Upper lobe of left lung (tissue), 4 donors: ENCODE measurements around the gene CHPF2.

Experiments
- EP300 ChIP-seq, 4 donors: sonication (generic); formaldehyde crosslinking; IDR thresholded peaks; one replicate each; pipeline ENCODE4 v1.5.1; 2017; ENCODE audit warnings: antibody characterized with exemption in 4 of 4, control low read depth in 2 of 4
- POLR2A ChIP-seq, 4 donors: fragments of 450-650 bp; IDR thresholded peaks; one replicate each; pipeline ENCODE4 v1.5.1; 2016 to 2017; ENCODE audit warnings: antibody characterized with exemption in 4 of 4, mild to moderate bottlenecking in 2 of 4

- TF ChIP-seq EP300 (IDR thresholded peaks at IDR 0.05) (no peak), POLR2A (IDR thresholded peaks at IDR 0.05) (no peak)
Observed at GRCh38 chr7:151272405-151272804, 40.1 kb downstream of the CHPF2 start.
